ENCODE measurements around the gene GAK. TPM values are rescaled to one million over a fixed set of nuclear protein-coding genes. Genes with fewer than 3 reads are reported as not detected.

The GAK gene
- total RNA-seq, 1 experiment from 2014 or later, result 57.1 TPM

Other genes starting within 250 kb of the GAK start
- gene SLC49A3, start 243.2 kb downstream of the GAK start, total RNA-seq (2014; rRNA removed; shearing (Covaris generic); ENCODE audit: low replicate concordance), result 0.49 TPM in 1 of 2 replicates, not detected in the other
- 9.9 and 25.5 TPM in 2 replicates for gene PCGF3, start 226.5 kb downstream of the GAK start, total RNA-seq (2014; rRNA removed; shearing (Covaris generic); ENCODE audit: low replicate concordance)
- gene CPLX1, start 106.2 kb downstream of the GAK start, total RNA-seq (2014; rRNA removed; shearing (Covaris generic); ENCODE audit: low replicate concordance), result not detected in 2 replicates
- gene TMEM175, start 144 bp upstream of the GAK start, total RNA-seq (2014; rRNA removed; shearing (Covaris generic); ENCODE audit: low replicate concordance), result 14.1 and 15.0 TPM in 2 replicates
- gene DGKQ, start 41.3 kb upstream of the GAK start, total RNA-seq (2014; rRNA removed; shearing (Covaris generic); ENCODE audit: low replicate concordance), result 6.7 and 7.4 TPM in 2 replicates
- gene IDUA, start 54.7 kb upstream of the GAK start, total RNA-seq (2014; rRNA removed; shearing (Covaris generic); ENCODE audit: low replicate concordance), result 3.4 and 13.5 TPM in 2 replicates
- not detected in 2 replicates for gene SLC26A1, start 61.1 kb upstream of the GAK start, total RNA-seq (2014; rRNA removed; shearing (Covaris generic); ENCODE audit: low replicate concordance)
- 41.7 and 59.5 TPM in 2 replicates for gene FGFRL1, start 79.3 kb upstream of the GAK start, total RNA-seq (2014; rRNA removed; shearing (Covaris generic); ENCODE audit: low replicate concordance)
- gene RNF212, start 181.2 kb upstream of the GAK start, total RNA-seq (2014; rRNA removed; shearing (Covaris generic); ENCODE audit: low replicate concordance), result not detected in 2 replicates
- 26.0 and 43.1 TPM in 2 replicates for gene SPON2, start 240.3 kb upstream of the GAK start, total RNA-seq (2014; rRNA removed; shearing (Covaris generic); ENCODE audit: low replicate concordance)

Measured in MG63 (cell line).